Prostate gland (tissue), 2 donors: ENCODE data around the gene GALNTL6.

Experiments used
- CTCF ChIP-seq, 4 experiments: fragments of 200-600 bp in 2 of 4; fragments of 450-650 bp in 2 of 4; sonication (generic) in 2 of 4; IDR thresholded peaks; 1 replicate in 3 of 4; 2 replicates in 1 of 4; pipeline ENCODE4 v1.5.1; 2016 to 2019; ENCODE audit warnings: antibody characterized with exemption in 4 of 4, mild to moderate bottlenecking in 2 of 4, moderate library complexity in 2 of 4
- POLR2A ChIP-seq: fragments of 450-650 bp; IDR thresholded peaks from one replicate; pipeline ENCODE4 v1.6.1; 2016; ENCODE audit warnings: antibody characterized with exemption, mild to moderate bottlenecking
- POLR2AphosphoS5 ChIP-seq: sonication (generic); formaldehyde crosslinking; IDR thresholded peaks from one replicate; pipeline ENCODE4 v1.6.1; 2017; ENCODE audit warnings: antibody characterized with exemption

- TF ChIP-seq POLR2AphosphoS5 (no peak), CTCF (IDR thresholded peaks at IDR 0.05) (no peak), POLR2A (no peak)
Observed at GRCh38 chr4:171851295-171851694, 38.1 kb downstream of the GALNTL6 start.
